HepG2 (cell line): ENCODE results near the gene ARHGDIA. TPM values are rescaled to one million over a fixed set of nuclear protein-coding genes. Genes with fewer than 3 reads are reported as not detected.

Experiments used
- ATAC-seq: fragments of 200-7000 bp; cut with Tn5 transposase; 3 replicates; pipeline ENCODE4 v1.9.1; 2020; ENCODE audit warnings: mild to moderate bottlenecking, moderate library complexity
- BruUV-seq: library from RNA; stranded (reverse); fragments of 400-500 nt; replicated peaks from 2 replicates; lab custom pipeline; 2021; lab: Mats Ljungman, UMichigan
- CTCF ChIA-PET: fragments of 300-600 bp; formaldehyde crosslinking; extraction: SDS; loops from one replicate; lab custom pipeline; 2021; ENCODE audit warnings: low total read pairs, inconsistent platforms, low intra/inter-chr PET ratio; lab: Yijun Ruan, JAX
- POLR2A ChIA-PET: fragments of 350-600 bp; sonication (Branson Sonifier 250); formaldehyde crosslinking; loops from one replicate; lab custom pipeline; 2020; ENCODE audit warnings: antibody characterized with exemption, inconsistent platforms; lab: Yijun Ruan, JAX
- DNase-seq: peaks from one replicate; pipeline ENCODE4 v3.0.0-alpha.2; 2015; ENCODE audit warnings: low spot score
- FAIRE-seq: peaks from 3 replicates; lab custom pipeline; 2011; peaks lifted over from hg19 to GRCh38; lab: Jason Lieb, UNC
- H2AFZ ChIP-seq: one replicate; pipeline ENCODE4 v1.6.1; 2011; ENCODE audit warnings: low read length, inconsistent platforms
- H3K27ac ChIP-seq: fragments of 300-600 bp; 3 replicates; pipeline ENCODE4 v1.8.0; 2011; ENCODE audit warnings: mixed run types, mild to moderate bottlenecking, mixed read lengths, low read length, inconsistent platforms; ENCODE audit not compliant: insufficient read depth; ENCODE audit errors: extremely low read length
- H3K27me3 ChIP-seq, 2 experiments: fragments of 200-600 bp in 1 of 2; 2 replicates in 1 of 2; 3 replicates in 1 of 2; pipeline versions ENCODE4 v1.6.0 to v1.8.0; 2011; ENCODE audit warnings: low read length in 2 of 2, mild to moderate bottlenecking in 2 of 2, moderate library complexity in 2 of 2, inconsistent platforms in 1 of 2; ENCODE audit not compliant: insufficient read depth in 2 of 2, control insufficient read depth in 1 of 2
- H3K36me3 ChIP-seq, 2 experiments: fragments of 200-600 bp in 1 of 2; replicated peaks in 1 of 2; 2 replicates in 1 of 2; 3 replicates in 1 of 2; pipeline versions ENCODE4 v1.5.1 to v1.8.0; 2011; ENCODE audit warnings: low read length in 2 of 2, inconsistent platforms in 1 of 2; ENCODE audit not compliant: insufficient read depth in 2 of 2, control insufficient read depth in 1 of 2
- H3K4me1 ChIP-seq: 2 replicates; pipeline ENCODE4 v1.5.1; 2012; ENCODE audit warnings: low read length, inconsistent platforms; ENCODE audit not compliant: insufficient read depth
- H3K4me2 ChIP-seq: 2 replicates; pipeline ENCODE4 v1.6.0; 2011; ENCODE audit warnings: low read depth, low read length, inconsistent platforms
- H3K4me3 ChIP-seq, 3 experiments: fragments of 200-600 bp in 1 of 3; sonication (generic), shearing (Covaris generic) in 1 of 3; replicated peaks in 1 of 3; 2 replicates each; pipeline ENCODE4 v1.5.1; 2011 to 2016; ENCODE audit warnings: low read length in 3 of 3, inconsistent platforms in 2 of 3, low read depth in 2 of 3, mild to moderate bottlenecking in 2 of 3, control low read depth in 1 of 3, mixed read lengths in 1 of 3; ENCODE audit not compliant: insufficient read depth in 1 of 3
- H3K79me2 ChIP-seq: one replicate; pipeline ENCODE4 v1.6.1; 2011; ENCODE audit warnings: low read length, inconsistent platforms; ENCODE audit not compliant: insufficient read depth
- H3K9ac ChIP-seq: 2 replicates; pipeline ENCODE4 v1.6.0; 2011; ENCODE audit warnings: mild to moderate bottlenecking, low read depth, low read length, inconsistent platforms; ENCODE audit not compliant: insufficient read depth
- H3K9me3 ChIP-seq: 2 replicates; pipeline ENCODE4 v1.5.1; 2012; ENCODE audit warnings: mild to moderate bottlenecking, low read length
- H4K20me1 ChIP-seq: 2 replicates; pipeline ENCODE4 v1.6.0; 2011; ENCODE audit warnings: inconsistent platforms, mild to moderate bottlenecking, low read length, moderate library complexity; ENCODE audit not compliant: insufficient read depth
- AGO1 ChIP-seq: fragments of 200-400 bp; formaldehyde crosslinking; IDR thresholded peaks from 2 replicates; pipeline ENCODE4 v1.6.1; 2017; ENCODE audit warnings: mild to moderate bottlenecking, low read depth, low read length, moderate library complexity; ENCODE audit not compliant: poor library complexity, severe bottlenecking
- FOXA3 ChIP-seq: IDR thresholded peaks from 2 replicates; pipeline ENCODE4 v1.6.1; 2016; ENCODE audit warnings: missing genetic modification reagents, missing compliant biosample characterization
- FOXK2 ChIP-seq: fragments of 450-650 bp; IDR thresholded peaks from 2 replicates; pipeline ENCODE4 v1.6.1; 2016
- FOXP1 ChIP-seq, 2 experiments: fragments of 450-650 bp in 1 of 2; IDR thresholded peaks; 2 replicates each; pipeline ENCODE4 v1.6.1; 2017 to 2018; ENCODE audit warnings: antibody characterized with exemption in 1 of 2
- GATAD1 ChIP-seq: IDR thresholded peaks from 2 replicates; pipeline ENCODE4 v1.6.1; 2016; ENCODE audit warnings: missing genetic modification reagents, missing compliant biosample characterization
- JUN ChIP-seq: sonication (generic); formaldehyde crosslinking; IDR thresholded peaks from 2 replicates; pipeline ENCODE4 v1.4.0; 2020; ENCODE audit warnings: mild to moderate bottlenecking, missing genetic modification reagents
- MIER3 ChIP-seq: IDR thresholded peaks from 2 replicates; pipeline ENCODE4 v1.6.1; 2016; ENCODE audit warnings: missing compliant biosample characterization, borderline replicate concordance
- MIXL1 ChIP-seq: IDR thresholded peaks from 2 replicates; pipeline ENCODE4 v1.6.1; 2016
- NFKBIZ ChIP-seq: IDR thresholded peaks from 2 replicates; pipeline ENCODE4 v1.6.1; 2018; ENCODE audit warnings: missing genetic modification reagents, missing compliant biosample characterization
- RBFOX2 ChIP-seq: fragments of 200-400 bp; formaldehyde crosslinking; IDR thresholded peaks from 2 replicates; pipeline ENCODE4 v1.6.1; 2017; ENCODE audit warnings: low read depth, mild to moderate bottlenecking, low read length
- STAG1 ChIP-seq: sonication (generic); formaldehyde crosslinking; IDR thresholded peaks from 2 replicates; pipeline ENCODE4 v1.4.0; 2020; ENCODE audit warnings: missing genetic modification reagents
- ZBTB42 ChIP-seq: sonication (generic); formaldehyde crosslinking; IDR thresholded peaks from 2 replicates; pipeline ENCODE4 v1.5.0; 2020; ENCODE audit warnings: mild to moderate bottlenecking, missing genetic modification reagents
- ZFY ChIP-seq: sonication (generic); formaldehyde crosslinking; IDR thresholded peaks from 2 replicates; pipeline ENCODE4 v1.4.0; 2020; ENCODE audit warnings: missing genetic modification reagents
- ZNF234 ChIP-seq: sonication (generic); formaldehyde crosslinking; conservative IDR thresholded peaks from 2 replicates; pipeline ENCODE4 v1.5.1; 2020; ENCODE audit warnings: mild to moderate bottlenecking, missing genetic modification reagents
- ZNF350 ChIP-seq: sonication (generic); formaldehyde crosslinking; IDR thresholded peaks from 2 replicates; pipeline ENCODE4 v1.4.0; 2020; ENCODE audit warnings: mild to moderate bottlenecking, low read depth, missing genetic modification reagents, borderline replicate concordance
- ZNF737 ChIP-seq: sonication (generic); formaldehyde crosslinking; IDR thresholded peaks from 2 replicates; pipeline ENCODE4 v1.5.0; 2020; ENCODE audit warnings: missing genetic modification reagents, mild to moderate bottlenecking, borderline replicate concordance
- WGBS: methylation state at CpG from one replicate; pipeline ENCODE4 v1.1.6; 2017; ENCODE audit warnings: low lambda C conversion rate; 5-methylcytosine and 5-hydroxymethylcytosine counted together
- in situ Hi-C: cut with HindIII; loops from 2 replicates; pipeline ENCODE4 v1.10.0; 2017; ENCODE audit warnings: low pct_unique_long_range_greater_than_20kb; ENCODE audit not compliant: extremely low pct_ligation_motif_present
- intact Hi-C: fragments of 100-400 bp; cut with micrococcal nuclease; formaldehyde crosslinking; loops from one replicate; pipeline ENCODE4 v1.10.0; 2022; ENCODE audit not compliant: unreplicated experiment
- polyA plus RNA-seq, 8 experiments: library from polyadenylated mRNA; depleted of rRNA in 3 of 8; stranded (reverse) in 7 of 8; unstranded in 1 of 8; fragments of >200 nt; fragmentation: Illumina TruSeq in 4 of 8; extraction: Trizol in 4 of 8; gene quantifications; 2 replicates each; pipeline versions ENCODE4 v1.2.1 to v1.2.3, GENCODE V29; 2011 to 2016; ENCODE audit warnings: low read depth in 4 of 8, missing spikeins in 1 of 8, mixed read lengths in 1 of 8; ENCODE audit not compliant: insufficient read depth in 1 of 8
- total RNA-seq, 5 experiments: library from RNA; depleted of rRNA; stranded (reverse); fragments of >200 nt; fragmentation: Illumina TruSeq; extraction: Trizol; gene quantifications; 2 replicates each; pipeline ENCODE4 v1.2.3, GENCODE V29; 2016; ENCODE audit warnings: low read depth in 1 of 5
- TF ChIP-seq, protein P1 (sequence below): sonication (generic); formaldehyde crosslinking; IDR thresholded peaks from 2 replicates; pipeline ENCODE4 v1.4.0; 2020; ENCODE audit warnings: missing genetic modification reagents, borderline replicate concordance
- TF ChIP-seq, protein P2 (sequence below): sonication (generic); formaldehyde crosslinking; IDR thresholded peaks from 2 replicates; pipeline ENCODE4 v1.5.0; 2020; ENCODE audit warnings: mild to moderate bottlenecking, missing genetic modification reagents
- TF ChIP-seq, protein P3 (sequence below): sonication (generic); formaldehyde crosslinking; IDR thresholded peaks from 2 replicates; pipeline ENCODE4 v1.8.1; 2023; ENCODE audit warnings: mild to moderate bottlenecking, missing genetic modification reagents, borderline replicate concordance
- TF ChIP-seq, protein P4 (sequence below): sonication (generic); formaldehyde crosslinking; IDR thresholded peaks from 2 replicates; pipeline ENCODE4 v1.4.0; 2020; ENCODE audit warnings: missing genetic modification reagents

Gene ARHGDIA
- total and polyA plus RNA-seq, 2 of the 13 experiments (the other 11 are each of a cell fraction or from before 2014, with no cell fraction given) = 40.0 to 64.0 TPM

DNA sequence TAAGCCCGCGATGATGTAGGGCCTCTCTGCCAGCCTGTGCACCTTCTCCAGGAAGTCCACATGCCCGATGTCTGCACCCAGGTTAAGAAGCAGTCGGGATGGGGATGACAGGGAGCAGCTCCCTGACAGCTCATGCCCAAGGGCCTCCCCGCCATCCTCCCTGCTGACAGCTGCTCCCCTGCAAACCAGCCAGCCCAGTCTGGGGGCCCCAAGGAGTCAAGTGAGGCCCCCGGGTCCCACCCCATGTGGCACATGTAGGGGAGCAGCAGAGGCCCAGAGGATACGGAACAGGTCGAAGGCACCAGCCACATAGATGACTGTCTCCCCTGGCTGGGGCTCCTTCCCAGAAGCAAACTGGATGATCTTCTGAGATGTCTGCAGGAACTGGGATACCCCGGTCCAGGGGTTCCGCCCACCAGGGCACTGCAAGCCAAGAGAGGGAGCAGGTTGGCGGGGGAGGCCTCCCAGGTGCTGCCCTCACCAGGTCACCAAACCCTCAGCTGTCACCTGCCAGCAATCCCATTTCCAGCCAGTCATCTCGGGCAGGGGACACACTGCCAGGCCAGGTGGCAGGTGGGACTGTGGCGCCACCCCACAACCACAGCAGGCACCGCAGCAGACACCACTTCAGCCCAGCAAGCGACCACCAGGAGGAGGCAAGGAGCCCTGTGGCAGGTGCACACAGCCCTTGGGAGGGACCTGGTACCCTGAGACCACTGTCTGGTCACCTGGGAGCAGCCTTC, 35.5 kb upstream of the ARHGDIA start:
- no peak for DNase-seq
- FAIRE-seq = no peak
- 98% methylated on average over 5 of the region's 15 CpGs for WGBS
- Histone ChIP-seq H3K79me2 (peaks cover 33% of the 10 kb centered on the region), H3K4me2 (no peak overlapping the region), H3K36me3 (peaks cover 47 to 57% of the 10 kb centered on the region in 2 experiments), H3K9ac (no peak overlapping the region), H3K27ac (no peak overlapping the region), H3K4me1 (peaks cover 36% of the 10 kb centered on the region), H3K4me3 (no peak overlapping the region), H3K9me3 (no peaks in the 10 kb centered on the region), H3K27me3 (no peaks in the 10 kb centered on the region; a peak in 1 of 5 replicates), H4K20me1 (peaks cover 14% of the 10 kb centered on the region; the same call in 1 of the 2 replicates), H2AFZ (no peak overlapping the region)
- ChIA-PET POLR2A (interaction anchor here (1.1 to 2.0 kb wide), 2 partner anchors 11 to 18 kb away, joined by 3 to 5 read pairs; no protein-coding TSS in a partner anchor), CTCF (no interaction called here)
- in situ Hi-C loops = no loop called here
- no TSS peak for BruUV-seq
- intact Hi-C loops = no loop called here
- no peak for ATAC-seq
- no peak for TF ChIP-seq NFKBIZ
- TF ChIP-seq GATAD1 = no peak
- TF ChIP-seq AGO1 = no peak
- no peak for TF ChIP-seq MIXL1 (CRISPR knock-in tag)
- TF ChIP-seq, protein P1, sequence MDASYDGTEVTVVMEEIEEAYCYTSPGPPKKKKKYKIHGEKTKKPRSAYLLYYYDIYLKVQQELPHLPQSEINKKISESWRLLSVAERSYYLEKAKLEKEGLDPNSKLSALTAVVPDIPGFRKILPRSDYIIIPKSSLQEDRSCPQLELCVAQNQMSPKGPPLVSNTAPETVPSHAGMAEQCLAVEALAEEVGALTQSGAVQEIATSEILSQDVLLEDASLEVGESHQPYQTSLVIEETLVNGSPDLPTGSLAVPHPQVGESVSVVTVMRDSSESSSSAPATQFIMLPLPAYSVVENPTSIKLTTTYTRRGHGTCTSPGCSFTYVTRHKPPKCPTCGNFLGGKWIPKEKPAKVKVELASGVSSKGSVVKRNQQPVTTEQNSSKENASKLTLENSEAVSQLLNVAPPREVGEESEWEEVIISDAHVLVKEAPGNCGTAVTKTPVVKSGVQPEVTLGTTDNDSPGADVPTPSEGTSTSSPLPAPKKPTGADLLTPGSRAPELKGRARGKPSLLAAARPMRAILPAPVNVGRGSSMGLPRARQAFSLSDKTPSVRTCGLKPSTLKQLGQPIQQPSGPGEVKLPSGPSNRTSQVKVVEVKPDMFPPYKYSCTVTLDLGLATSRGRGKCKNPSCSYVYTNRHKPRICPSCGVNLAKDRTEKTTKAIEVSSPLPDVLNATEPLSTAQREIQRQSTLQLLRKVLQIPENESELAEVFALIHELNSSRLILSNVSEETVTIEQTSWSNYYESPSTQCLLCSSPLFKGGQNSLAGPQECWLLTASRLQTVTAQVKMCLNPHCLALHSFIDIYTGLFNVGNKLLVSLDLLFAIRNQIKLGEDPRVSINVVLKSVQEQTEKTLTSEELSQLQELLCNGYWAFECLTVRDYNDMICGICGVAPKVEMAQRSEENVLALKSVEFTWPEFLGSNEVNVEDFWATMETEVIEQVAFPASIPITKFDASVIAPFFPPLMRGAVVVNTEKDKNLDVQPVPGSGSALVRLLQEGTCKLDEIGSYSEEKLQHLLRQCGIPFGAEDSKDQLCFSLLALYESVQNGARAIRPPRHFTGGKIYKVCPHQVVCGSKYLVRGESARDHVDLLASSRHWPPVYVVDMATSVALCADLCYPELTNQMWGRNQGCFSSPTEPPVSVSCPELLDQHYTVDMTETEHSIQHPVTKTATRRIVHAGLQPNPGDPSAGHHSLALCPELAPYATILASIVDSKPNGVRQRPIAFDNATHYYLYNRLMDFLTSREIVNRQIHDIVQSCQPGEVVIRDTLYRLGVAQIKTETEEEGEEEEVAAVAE (CRISPR knock-in tag) = no peak
- no peak for TF ChIP-seq ZNF350 (CRISPR knock-in tag)
- TF ChIP-seq, protein P2, sequence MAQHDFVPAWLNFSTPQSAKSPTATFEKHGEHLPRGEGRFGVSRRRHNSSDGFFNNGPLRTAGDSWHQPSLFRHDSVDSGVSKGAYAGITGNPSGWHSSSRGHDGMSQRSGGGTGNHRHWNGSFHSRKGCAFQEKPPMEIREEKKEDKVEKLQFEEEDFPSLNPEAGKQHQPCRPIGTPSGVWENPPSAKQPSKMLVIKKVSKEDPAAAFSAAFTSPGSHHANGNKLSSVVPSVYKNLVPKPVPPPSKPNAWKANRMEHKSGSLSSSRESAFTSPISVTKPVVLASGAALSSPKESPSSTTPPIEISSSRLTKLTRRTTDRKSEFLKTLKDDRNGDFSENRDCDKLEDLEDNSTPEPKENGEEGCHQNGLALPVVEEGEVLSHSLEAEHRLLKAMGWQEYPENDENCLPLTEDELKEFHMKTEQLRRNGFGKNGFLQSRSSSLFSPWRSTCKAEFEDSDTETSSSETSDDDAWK (CRISPR knock-in tag) = no peak
- no peak for TF ChIP-seq ZNF737 (CRISPR knock-in tag)
- no peak for TF ChIP-seq FOXP1 (IDR thresholded peaks at IDR 0.05)
- TF ChIP-seq FOXP1 (CRISPR knock-in tag; IDR thresholded peaks at IDR 0.05) = no peak
- TF ChIP-seq, protein P3, sequence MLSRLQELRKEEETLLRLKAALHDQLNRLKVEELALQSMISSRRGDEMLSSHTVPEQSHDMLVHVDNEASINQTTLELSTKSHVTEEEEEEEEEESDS = no peak
- no peak for TF ChIP-seq ZFY (CRISPR knock-in tag)
- TF ChIP-seq RBFOX2 = peak; percentile 52
- TF ChIP-seq, protein P4, sequence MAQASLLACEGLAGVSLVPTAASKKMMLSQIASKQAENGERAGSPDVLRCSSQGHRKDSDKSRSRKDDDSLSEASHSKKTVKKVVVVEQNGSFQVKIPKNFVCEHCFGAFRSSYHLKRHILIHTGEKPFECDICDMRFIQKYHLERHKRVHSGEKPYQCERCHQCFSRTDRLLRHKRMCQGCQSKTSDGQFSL = no peak
- TF ChIP-seq ZNF234 (CRISPR knock-in tag) = no peak
- TF ChIP-seq JUN (CRISPR knock-in tag) = no peak
- TF ChIP-seq FOXA3 (CRISPR knock-in tag) = no peak
- no peak for TF ChIP-seq ZBTB42
- no peak for TF ChIP-seq MIER3 (CRISPR knock-in tag)
- no peak for TF ChIP-seq FOXK2
- TF ChIP-seq STAG1 (CRISPR knock-in tag) = peak; percentile 48
